Measurements from ENCODE around the gene MAN1A2. TPM values are rescaled to one million over a fixed set of nuclear protein-coding genes. Genes with fewer than 3 reads are reported as not detected.
A peak's percentile ranks its signal among the peaks of the same experiment; 100 is the strongest.

The MAN1A2 gene
- total and polyA plus RNA-seq, 10 of the 15 experiments (the other 5 are each of a cell fraction or from before 2014, with no cell fraction given) = 2.8 to 23.6 (median 16.0) TPM

DNA sequence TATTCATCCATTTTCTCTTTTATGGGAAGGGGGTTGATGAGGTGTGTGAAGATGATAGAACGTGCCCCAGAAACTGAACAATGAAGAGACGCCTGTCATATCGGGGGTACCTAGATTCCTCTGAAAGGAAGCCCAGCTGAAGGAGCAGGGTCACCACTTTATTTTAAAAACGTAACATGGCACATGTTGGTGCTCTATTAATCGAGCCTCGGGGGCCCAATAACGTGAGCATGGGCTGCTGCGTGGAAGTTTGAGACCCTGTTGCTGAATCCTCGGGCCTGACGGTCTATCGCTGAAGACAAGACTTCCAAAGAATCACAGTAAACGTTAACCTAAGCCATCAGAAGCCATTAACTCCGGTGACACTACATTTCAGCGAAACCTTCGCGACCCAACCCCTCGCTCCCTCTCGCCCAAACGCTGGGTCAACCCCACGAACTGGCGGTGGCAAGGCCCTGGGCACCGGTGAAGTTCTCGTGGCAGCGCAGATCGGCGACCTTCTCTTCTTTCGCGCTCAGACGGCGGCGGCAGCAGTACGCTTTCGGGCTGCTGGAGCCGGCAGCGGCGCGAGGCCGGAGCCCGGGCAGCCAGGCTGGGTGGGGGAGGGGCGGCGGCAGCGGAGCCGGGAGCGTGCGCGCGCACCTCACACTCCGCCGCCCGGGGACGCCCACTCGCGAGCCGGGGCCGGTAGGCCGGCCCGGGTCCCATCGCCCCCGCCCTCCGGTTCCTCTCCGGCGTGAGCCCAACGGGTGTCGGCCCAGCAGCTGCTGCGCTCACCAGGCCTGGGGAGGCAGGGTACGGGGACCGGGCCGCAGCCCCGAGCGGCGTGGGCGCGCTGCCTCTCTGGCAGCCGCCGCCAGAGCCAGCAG, 838 bp upstream of the MAN1A2 start (continued):
- TF ChIP-seq TCF7 (IDR thresholded peaks at IDR 0.05; ENCODE audit: borderline replicate concordance) (no peak), SMC3 (IDR thresholded peaks at IDR 0.05; ENCODE audit: borderline replicate concordance, low read length) (no peak), GATAD2B (conservative IDR thresholded peaks at IDR 0.05; ENCODE audit: low read depth) (peak; percentile 98; the same call in 1 of the 2 replicates), TCF12 (IDR thresholded peaks at IDR 0.05; ENCODE audit: low read depth, low read length) (peak; percentile 66), DPF2 (IDR thresholded peaks at IDR 0.05) (no peak; the same call in 1 of the 2 replicates), NR2C2 (IDR thresholded peaks at IDR 0.05; ENCODE audit: borderline replicate concordance, control insufficient read depth, insufficient read length, low read depth) (no peak), KDM1A (IDR thresholded peaks at IDR 0.05; ENCODE audit: borderline replicate concordance) (no peak), IKZF1 (conservative IDR thresholded peaks at IDR 0.05) (no peak; the same call in 1 of the 2 replicates), POLR2AphosphoS5 (IDR thresholded peaks at IDR 0.05; ENCODE audit: low read length) (peak; percentile 50; the same call in 1 of the 2 replicates), MEF2B (IDR thresholded peaks at IDR 0.05; ENCODE audit: partially characterized antibody, poor library complexity, severe bottlenecking) (no peak), ATF7 (IDR thresholded peaks at IDR 0.05; ENCODE audit: low read depth) (no peak), IRF4 (IDR thresholded peaks at IDR 0.05; ENCODE audit: low read depth, low read length) (no peak; the same call in 1 of the 2 replicates), KAT2A (conservative IDR thresholded peaks at IDR 0.05; ENCODE audit: control insufficient read depth, low read depth, low read length) (no peak)
